ENCODE measurements around the gene THOC7.

THOC7 gene

DNA sequence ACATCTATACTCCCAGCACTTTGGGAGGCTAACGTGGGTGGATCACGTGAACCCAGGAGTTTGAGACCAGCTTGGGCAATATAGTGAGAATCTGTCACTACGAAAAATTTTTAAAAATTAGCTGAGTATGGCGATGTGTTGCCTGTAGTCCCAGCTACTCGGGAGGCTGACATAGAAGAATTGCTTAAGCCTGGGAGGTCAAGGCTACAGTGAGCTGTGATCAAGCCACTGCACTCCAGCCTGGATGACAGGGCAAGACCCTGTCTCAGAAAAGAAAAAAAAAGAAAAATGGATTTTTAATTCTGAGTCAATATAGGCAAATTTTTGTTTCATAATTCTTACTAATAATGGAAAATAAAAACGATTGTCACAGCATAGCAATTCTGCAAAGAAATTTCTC, 31.2 kb downstream of the THOC7 start:
- no peak for DNase-seq

GRCh38 chr3:63830526-63830925, 33.1 kb downstream of the THOC7 start:
- DNase-seq = no peak

DNA sequence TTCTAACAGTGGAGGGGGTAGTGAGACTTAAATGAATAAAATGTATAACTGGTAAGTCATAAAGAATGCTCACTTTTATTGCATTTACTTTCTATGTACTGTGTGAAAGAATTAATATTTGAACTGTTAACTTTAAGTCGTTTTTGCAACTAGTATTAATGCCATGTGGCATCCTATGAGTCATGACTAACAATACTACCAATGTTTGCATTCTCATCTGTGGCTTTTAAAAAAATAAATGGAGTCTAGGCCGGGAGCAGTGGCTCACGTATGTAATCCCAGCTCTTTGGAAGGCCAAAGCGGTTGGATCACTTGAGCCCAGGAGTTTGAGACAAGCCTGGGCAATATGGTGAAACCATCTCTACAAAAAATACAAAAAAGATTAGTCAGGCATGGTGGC, 39.3 kb downstream of the THOC7 start:
- DNase-seq = no peak

GRCh38 chr3:63819151-63819398, 44.5 kb downstream of the THOC7 start, which contains the start of gene C3orf49:
Gene C3orf49, plus strand, starts transcription at chr3:63819299. Its CDS starts 173 bp downstream, at chr3:63819472.
- no peak for DNase-seq

DNA sequence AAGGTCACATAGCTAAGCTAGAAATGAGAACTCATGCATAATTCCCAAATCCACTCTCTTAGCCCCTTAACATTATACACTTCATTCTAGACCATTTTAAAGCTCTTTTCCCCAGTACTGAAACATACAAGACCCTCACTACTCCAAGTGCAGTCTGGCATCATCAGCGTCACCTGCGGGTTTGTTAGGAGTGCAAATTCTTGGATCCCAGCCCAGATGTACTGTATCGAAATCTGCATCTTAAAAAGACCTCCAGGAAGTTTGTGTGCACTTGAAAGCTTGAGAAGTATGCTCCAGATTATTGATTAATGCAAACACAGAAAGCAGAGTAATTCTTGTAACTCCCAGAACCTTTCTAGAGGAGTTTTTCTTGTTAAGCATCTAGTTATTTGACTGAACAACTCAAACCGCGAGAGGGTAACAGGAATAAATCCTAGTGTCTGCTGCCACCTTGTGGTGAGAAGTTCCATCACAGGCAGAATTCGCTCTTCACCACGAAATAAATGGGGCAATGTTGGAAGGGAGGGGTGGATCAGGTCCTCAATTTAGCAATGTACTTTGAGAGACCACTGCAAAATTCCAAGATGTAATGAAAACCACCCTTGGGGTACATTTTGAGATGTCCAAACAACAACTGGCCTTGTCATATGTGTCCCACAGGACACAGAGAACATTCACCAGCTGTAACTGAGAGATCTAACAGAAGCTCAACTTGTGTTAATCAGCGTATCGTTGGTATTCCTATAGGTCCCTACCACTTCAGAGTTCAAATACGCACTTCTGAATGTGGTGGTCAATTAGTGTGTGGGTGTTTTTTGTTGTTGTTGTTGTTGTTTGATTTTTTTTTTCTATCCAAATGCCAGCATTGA, 45.1 kb downstream of the THOC7 start:
- DNase-seq = peak; percentile 58

GRCh38 chr3:63817225-63817624, 46.4 kb downstream of the THOC7 start:
- no peak for DNase-seq

GRCh38 chr3:63814237-63814636, 49.4 kb downstream of the THOC7 start:
- DNase-seq = no peak

- DNase-seq = peak; percentile 87
These were observed 54.0 kb downstream of the THOC7 start for GRCh38 chr3:63809607-63810006.

DNA sequence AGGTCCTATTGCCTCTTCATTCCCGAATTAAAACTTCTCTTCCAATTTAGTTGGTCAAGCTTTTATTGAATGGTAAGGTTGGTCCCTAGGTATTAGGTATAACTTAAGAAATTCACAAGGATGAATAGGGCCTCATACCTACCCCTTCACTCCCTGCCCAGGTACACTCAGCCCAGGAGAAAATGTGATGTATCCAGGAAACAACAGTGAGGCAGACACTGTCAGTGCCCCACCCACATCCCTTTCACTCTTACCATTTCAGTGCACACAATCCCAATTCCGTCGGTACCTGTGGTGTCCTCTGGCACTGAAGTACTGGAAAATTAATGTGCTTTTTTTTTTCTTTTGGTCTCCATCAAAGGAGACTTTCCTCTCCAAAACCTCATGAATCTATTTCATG, 55.0 kb downstream of the THOC7 start:
- DNase-seq = no peak

- no peak for DNase-seq
These were observed 55.5 kb downstream of the THOC7 start for GRCh38 chr3:63807961-63808565.

DNA sequence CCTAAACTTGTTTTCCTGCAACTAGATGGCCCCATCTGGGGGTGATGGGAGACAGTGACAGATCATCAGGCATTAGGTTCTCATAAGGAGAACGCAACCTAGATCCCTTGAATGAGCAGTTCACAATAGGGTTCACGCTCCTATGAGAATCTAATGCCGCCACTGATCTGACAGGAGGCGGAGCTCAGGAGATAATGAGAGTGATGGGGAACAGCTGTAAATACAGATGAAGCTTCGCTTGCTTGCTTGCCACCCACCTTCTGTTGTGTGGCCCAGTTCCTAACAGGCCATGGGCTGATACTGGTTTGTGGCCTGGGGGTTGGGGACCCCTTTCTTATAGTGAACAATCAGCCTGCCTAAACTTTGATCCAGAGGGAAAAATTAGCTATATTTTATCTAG, 59.7 kb downstream of the THOC7 start:
- DNase-seq = no peak

- DNase-seq = no peak
These were observed 63.5 kb downstream of the THOC7 start for GRCh38 chr3:63800097-63800496.

- no peak for DNase-seq
These were observed 64.7 kb downstream of the THOC7 start for GRCh38 chr3:63798949-63799348.

DNA sequence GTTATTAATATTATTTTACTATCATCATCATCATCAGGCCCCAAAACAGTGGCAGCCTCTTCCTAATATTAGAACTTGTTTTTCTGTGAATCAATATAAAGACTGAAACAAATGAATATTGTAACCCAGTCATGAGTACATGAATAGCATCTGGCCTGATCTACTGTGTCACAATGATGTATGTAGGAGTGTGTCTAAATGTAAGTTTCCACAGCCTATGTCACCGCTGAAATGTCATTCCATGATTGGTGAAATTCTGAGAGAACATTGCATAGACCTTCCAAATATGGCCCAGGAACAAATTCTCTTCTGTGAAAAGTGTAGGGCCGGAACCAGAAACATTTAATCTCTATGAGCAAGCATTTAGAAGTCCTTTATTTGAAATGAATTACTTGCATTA, 65.1 kb downstream of the THOC7 start:
- no peak for DNase-seq

- DNase-seq = peak; percentile 60
These were observed 68.2 kb downstream of the THOC7 start for GRCh38 chr3:63795438-63795837.

GRCh38 chr3:63791974-63792373, 71.6 kb downstream of the THOC7 start:
- no peak for DNase-seq
